ENCODE results near the gene CACNB4. TPM values are rescaled to one million over a fixed set of nuclear protein-coding genes. Genes with fewer than 3 reads are reported as not detected.

The CACNB4 gene
- total and polyA plus RNA-seq, 9 of the 15 experiments (the other 6 are each of a cell fraction or from before 2014, with no cell fraction given) = 0.01 to 0.20 (median 0.04) TPM; not detected in 1

GRCh38 chr2:151853070-151853758 is 245.6 kb downstream of the CACNB4 start (continued):
- TF ChIP-seq EP300 (IDR thresholded peaks at IDR 0.05; ENCODE audit: low read length) = peak; percentile 77
- TF ChIP-seq FOXA3 (CRISPR knock-in tag; conservative IDR thresholded peaks at IDR 0.05 in 1 of 2, IDR thresholded peaks at IDR 0.05 in 1 of 2) = peak in 1 of 2 experiments; percentile 98; a peak in 2 of 4 replicates
- TF ChIP-seq RREB1 (CRISPR knock-in tag; IDR thresholded peaks at IDR 0.05) = no peak
- TF ChIP-seq SMARCA4 (IDR thresholded peaks at IDR 0.05) = peak; percentile 88
- TF ChIP-seq NFIC (IDR thresholded peaks at IDR 0.05) = no peak
- no peak for TF ChIP-seq HEY1 (CRISPR knock-in tag; IDR thresholded peaks at IDR 0.05; ENCODE audit: borderline replicate concordance)

Data from K562 (cell line).